H1 (cell line): ENCODE results near the gene ZFYVE27. TPM values are rescaled to one million over a fixed set of nuclear protein-coding genes. Genes with fewer than 3 reads are reported as not detected.

Experiments
- CTCF ChIA-PET: fragments of 300-600 bp; sonication (Branson Sonifier 250); formaldehyde crosslinking; loops from one replicate; lab custom pipeline; 2021; ENCODE audit not compliant: partially characterized antibody; lab: Charles Lee
- POLR2A ChIA-PET: fragments of 300-600 bp; sonication (Branson Sonifier 250); formaldehyde crosslinking; loops from one replicate; lab custom pipeline; 2021; ENCODE audit warnings: inconsistent platforms; ENCODE audit not compliant: partially characterized antibody; lab: Charles Lee
- DNase-seq, 2 experiments: peaks; one replicate each; pipeline versions ENCODE4 v3.0.0 to v3.0.0-alpha.2; 2010 to 2022; ENCODE audit warnings: low spot score in 2 of 2, low read depth in 1 of 2, mixed read lengths in 1 of 2
- FAIRE-seq: peaks from 2 replicates; lab custom pipeline; 2011; peaks lifted over from hg19 to GRCh38; lab: Jason Lieb, UNC
- H2AFZ ChIP-seq: 2 replicates; pipeline ENCODE4 v1.8.1; 2012; ENCODE audit warnings: low read length, inconsistent platforms
- H2AK5ac ChIP-seq: 2 replicates; pipeline ENCODE4 v1.6.1; 2013; ENCODE audit warnings: low read depth, low read length
- H2BK120ac ChIP-seq: replicated peaks from 2 replicates; pipeline ENCODE3; 2013; ENCODE audit warnings: low read depth, low read length, inconsistent platforms
- H2BK12ac ChIP-seq: 2 replicates; pipeline ENCODE4 v1.6.1; 2013; ENCODE audit warnings: low read depth, low read length
- H2BK15ac ChIP-seq: 2 replicates; pipeline ENCODE4 v1.6.1; 2013; ENCODE audit warnings: low read length
- H2BK20ac ChIP-seq: 2 replicates; pipeline ENCODE4 v1.6.1; 2013; ENCODE audit warnings: low read length
- H2BK5ac ChIP-seq: 2 replicates; pipeline ENCODE4 v1.6.1; 2013; ENCODE audit warnings: low read depth, low read length
- H3K14ac ChIP-seq: 2 replicates; pipeline ENCODE4 v1.6.1; 2013; ENCODE audit warnings: inconsistent platforms; ENCODE audit not compliant: insufficient read length
- H3K18ac ChIP-seq: 2 replicates; pipeline ENCODE4 v1.6.1; 2013; ENCODE audit warnings: low read length; ENCODE audit errors: extremely low read depth
- H3K23ac ChIP-seq: 2 replicates; pipeline ENCODE4 v1.6.1; 2013; ENCODE audit warnings: inconsistent platforms; ENCODE audit not compliant: insufficient read length
- H3K23me2 ChIP-seq: 2 replicates; pipeline ENCODE4 v1.6.1; 2013; ENCODE audit warnings: low read depth, low read length
- H3K27ac ChIP-seq: 2 replicates; pipeline ENCODE4 v1.6.1; 2011; ENCODE audit warnings: low read depth, low read length, inconsistent platforms
- H3K27me3 ChIP-seq, 4 experiments: replicated peaks in 1 of 4; 1 replicate in 1 of 4; 2 replicates in 3 of 4; pipeline versions ENCODE4 v1.6.1 to v1.8.1; 2011 to 2013; ENCODE audit warnings: low read length in 3 of 4, mild to moderate bottlenecking in 3 of 4, inconsistent platforms in 2 of 4, mixed read lengths in 2 of 4, moderate library complexity in 1 of 4; ENCODE audit not compliant: control insufficient read depth in 3 of 4, insufficient read depth in 3 of 4; ENCODE audit errors: extremely low read depth in 1 of 4
- H3K36me3 ChIP-seq, 4 experiments: 2 replicates each; pipeline versions ENCODE4 v1.6.1 to v1.8.1; 2011 to 2013; ENCODE audit warnings: mild to moderate bottlenecking in 4 of 4, low read length in 3 of 4, moderate library complexity in 2 of 4, control low read depth in 1 of 4, inconsistent platforms in 1 of 4; ENCODE audit not compliant: insufficient read depth in 4 of 4, control insufficient read depth in 2 of 4
- H3K4ac ChIP-seq: replicated peaks from 2 replicates; pipeline ENCODE3; 2013; ENCODE audit warnings: low read length, low read depth, mixed read lengths, inconsistent platforms; ENCODE audit not compliant: insufficient read length
- H3K4me1 ChIP-seq, 4 experiments: replicated peaks in 1 of 4; 1 replicate in 1 of 4; 2 replicates in 3 of 4; pipeline versions ENCODE4 v1.6.1 to v1.8.1; 2011 to 2013; ENCODE audit warnings: low read length in 3 of 4, inconsistent platforms in 2 of 4, mixed read lengths in 1 of 4; ENCODE audit not compliant: insufficient read depth in 4 of 4, control insufficient read depth in 3 of 4
- H3K4me2 ChIP-seq, 2 experiments: 2 replicates each; pipeline versions ENCODE4 v1.6.1 to v1.8.1; 2011 to 2013; ENCODE audit warnings: low read depth in 2 of 2, low read length in 2 of 2, control low read depth in 1 of 2, inconsistent platforms in 1 of 2, mild to moderate bottlenecking in 1 of 2; ENCODE audit not compliant: insufficient read depth in 1 of 2
- H3K4me3 ChIP-seq, 4 experiments: fragments of 200-600, 300-600 bp in 1 of 4; sonication (generic), shearing (Covaris generic), sonication (Bioruptor Twin) in 1 of 4; 2 replicates each; pipeline versions ENCODE4 v1.5.1 to v1.8.1; 2011 to 2016; ENCODE audit warnings: low read length in 4 of 4, low read depth in 3 of 4, control low read depth in 2 of 4, inconsistent platforms in 2 of 4, mild to moderate bottlenecking in 2 of 4, mixed read lengths in 1 of 4, moderate library complexity in 1 of 4; ENCODE audit not compliant: insufficient read depth in 2 of 4; ENCODE audit errors: extremely low read depth in 1 of 4
- H3K56ac ChIP-seq: replicated peaks from 2 replicates; pipeline ENCODE3; 2013; ENCODE audit warnings: low read depth, mild to moderate bottlenecking, mixed read lengths, low read length, inconsistent platforms; ENCODE audit not compliant: insufficient read length
- H3K79me1 ChIP-seq: 2 replicates; pipeline ENCODE4 v1.6.1; 2013; ENCODE audit warnings: low read depth, low read length, control low read depth
- H3K79me2 ChIP-seq, 2 experiments: 2 replicates each; pipeline versions ENCODE4 v1.6.1 to v1.8.1; 2012 to 2013; ENCODE audit warnings: low read length in 2 of 2, mild to moderate bottlenecking in 2 of 2, inconsistent platforms in 1 of 2; ENCODE audit not compliant: insufficient read depth in 2 of 2, control insufficient read depth in 1 of 2
- H3K9ac ChIP-seq, 4 experiments: replicated peaks in 1 of 4; 1 replicate in 1 of 4; 2 replicates in 3 of 4; pipeline versions ENCODE4 v1.6.1 to v1.8.1; 2011 to 2013; ENCODE audit warnings: low read depth in 3 of 4, low read length in 3 of 4, control low read depth in 2 of 4, mild to moderate bottlenecking in 2 of 4, moderate library complexity in 2 of 4, inconsistent platforms in 1 of 4; ENCODE audit errors: extremely low read depth in 1 of 4
- H3K9me3 ChIP-seq, 2 experiments: 2 replicates each; pipeline versions ENCODE4 v1.6.1 to v1.8.1; 2012 to 2013; ENCODE audit warnings: mild to moderate bottlenecking in 2 of 2, moderate library complexity in 2 of 2, control low read depth in 1 of 2, inconsistent platforms in 1 of 2, low read depth in 1 of 2, low read length in 1 of 2, mixed read lengths in 1 of 2; ENCODE audit not compliant: insufficient read depth in 2 of 2
- H4K20me1 ChIP-seq, 2 experiments: replicated peaks in 1 of 2; 2 replicates each; pipeline versions ENCODE3 to v1.8.1; 2011 to 2013; ENCODE audit warnings: inconsistent platforms in 2 of 2, low read length in 2 of 2, mild to moderate bottlenecking in 1 of 2; ENCODE audit not compliant: insufficient read depth in 2 of 2, control insufficient read depth in 1 of 2
- H4K5ac ChIP-seq: 2 replicates; pipeline ENCODE4 v1.6.1; 2013; ENCODE audit warnings: low read length, low read depth, mixed read lengths, inconsistent platforms; ENCODE audit not compliant: insufficient read length
- H4K8ac ChIP-seq: 2 replicates; pipeline ENCODE4 v1.8.0; 2013; ENCODE audit warnings: mild to moderate bottlenecking, moderate library complexity, low read length, inconsistent platforms; ENCODE audit not compliant: insufficient read depth; ENCODE audit errors: extremely low read depth
- H4K91ac ChIP-seq: replicated peaks from 2 replicates; pipeline ENCODE3; 2013; ENCODE audit warnings: low read length, mixed read lengths, inconsistent platforms; ENCODE audit not compliant: insufficient read length
- ASH2L ChIP-seq: fragments of 200-600, 300-600 bp; sonication (generic); IDR thresholded peaks from one replicate; pipeline ENCODE4 v1.7.1; 2017; ENCODE audit warnings: low read length
- BACH1 ChIP-seq: IDR thresholded peaks from 2 replicates; pipeline ENCODE4 v1.6.1; 2012; ENCODE audit warnings: low read length, improper control_type of control experiment
- EZH2 ChIP-seq: fragments of 200-600 bp; sonication (generic); IDR thresholded peaks from 2 replicates; pipeline ENCODE4 v1.7.1; 2012; ENCODE audit warnings: low read depth, mild to moderate bottlenecking, moderate library complexity, low read length, inconsistent platforms; ENCODE audit not compliant: severe bottlenecking
- JUND ChIP-seq: IDR thresholded peaks from 2 replicates; pipeline ENCODE4 v1.6.1; 2011; ENCODE audit warnings: mild to moderate bottlenecking, improper control_type of control experiment, low read length
- MAFK ChIP-seq: IDR thresholded peaks from 2 replicates; pipeline ENCODE4 v1.6.1; 2012; ENCODE audit warnings: low read depth, mild to moderate bottlenecking, improper control_type of control experiment, low read length
- PHF8 ChIP-seq: fragments of 200-600 bp; sonication (generic); conservative IDR thresholded peaks from 2 replicates; pipeline ENCODE4 v1.7.1; 2012; ENCODE audit warnings: low read depth, mild to moderate bottlenecking, inconsistent platforms, low read length, moderate library complexity
- SIN3A ChIP-seq, 2 experiments: IDR thresholded peaks in 1 of 2; conservative IDR thresholded peaks in 1 of 2; 2 replicates each; pipeline ENCODE4 v1.6.1; 2011 to 2012; ENCODE audit warnings: low read length in 2 of 2, improper control_type of control experiment in 1 of 2, low read depth in 1 of 2, mild to moderate bottlenecking in 1 of 2
- SRF ChIP-seq: IDR thresholded peaks from 2 replicates; pipeline ENCODE4 v1.6.1; 2011; ENCODE audit warnings: mild to moderate bottlenecking, low read depth, low read length, moderate library complexity
- SUZ12 ChIP-seq: fragments of 200-600 bp; sonication (generic); IDR thresholded peaks from 2 replicates; pipeline ENCODE4 v1.6.1; 2012; ENCODE audit warnings: mild to moderate bottlenecking, inconsistent platforms, low read length, moderate library complexity, mixed read lengths
- USF2 ChIP-seq: IDR thresholded peaks from 2 replicates; pipeline ENCODE4 v1.6.1; 2011; ENCODE audit warnings: low read length, improper control_type of control experiment
- WGBS, 2 experiments: shearing (Covaris generic) in 1 of 2; methylation state at CpG; one replicate each; pipeline versions ENCODE4 v1.1.6 to v1.1.7; 2013 to 2015; ENCODE audit warnings: low lambda C conversion rate in 2 of 2, mixed read lengths in 2 of 2, inconsistent platforms in 1 of 2, low coverage in 1 of 2, missing lambda C conversion rate in 1 of 2; ENCODE audit not compliant: insufficient replicate concordance in 2 of 2, insufficient coverage in 1 of 2, insufficient read length in 1 of 2; ENCODE audit errors: extremely low coverage in 1 of 2, missing lambda C conversion rate in 1 of 2; 5-methylcytosine and 5-hydroxymethylcytosine counted together
- polyA plus RNA-seq, 7 experiments: library from polyadenylated mRNA; depleted of rRNA in 3 of 7; stranded (reverse) in 5 of 7; unstranded in 2 of 7; fragments of >200 nt in 5 of 7; fragments of 200-250 nt in 2 of 7; gene quantifications; 1 replicate in 5 of 7; 2 replicates in 1 of 7; 4 replicates in 1 of 7; pipeline versions ENCODE4 v1.2.1 to v1.2.3, GENCODE V29; 2011 to 2013; ENCODE audit warnings: missing spikeins in 2 of 7, mixed read lengths in 2 of 7
- total RNA-seq: library from RNA; stranded (reverse); fragmentation: NEBNext Ultra II Directional; extraction: Animal tissue kit (Norgen Biotek cat#: 25700); gene quantifications from 2 replicates; pipeline ENCODE4 v1.2.1, GENCODE V29; 2021

Gene ZFYVE27
- total and polyA plus RNA-seq, 2 of the 8 experiments (the other 6 are each of a cell fraction or from before 2014, with no cell fraction given), result 16.6 to 19.8 TPM

GRCh38 chr10:97740613-97741012 lies 3.7 kb downstream of the ZFYVE27 start:
- no peak for FAIRE-seq
- POLR2A ChIA-PET, result interaction anchor here (1.3 kb wide), 2 partner anchors 12 to 13 kb away, joined by 3 to 4 read pairs; no protein-coding TSS in a partner anchor
- no peak for TF ChIP-seq SUZ12
- TF ChIP-seq SRF, result no peak
- TF ChIP-seq PHF8, result no peak
- no peak for TF ChIP-seq USF2
- TF ChIP-seq SIN3A (conservative IDR thresholded peaks at IDR 0.05 in 1 of 2, IDR thresholded peaks at IDR 0.05 in 1 of 2; ENCODE audit: low read depth in 1 of 2, low read length in 2 of 2), result no peak
- no peak for TF ChIP-seq ASH2L
- no peak for TF ChIP-seq BACH1
- no peak for TF ChIP-seq JUND
- no peak for TF ChIP-seq EZH2
- TF ChIP-seq MAFK, result no peak

More at GRCh38 chr10:97740613-97741012, 3.7 kb downstream of the ZFYVE27 start:
- Histone ChIP-seq H2BK20ac (no peak overlapping the region), H3K79me1 (peaks cover 13% of the 10 kb centered on the region), H3K9ac (no peak overlapping the region), H2AFZ (no peak overlapping the region), H3K36me3 (peaks cover 10 to 53% (median 22%) of the 10 kb centered on the region in 4 experiments; a peak in 7 of 8 replicates), H2BK12ac (no peak overlapping the region), H4K91ac (no peak overlapping the region), H3K4me2 (no peak overlapping the region), H2AK5ac (no peak overlapping the region), H4K5ac (no peak overlapping the region), H3K23me2 (peaks cover 12% of the 10 kb centered on the region), H2BK5ac (no peak overlapping the region), H2BK120ac (no peak overlapping the region), H3K18ac (no peak overlapping the region), H3K27ac (no peak overlapping the region), H3K4me1 (peaks cover 0 to 6% (median 3%) of the 10 kb centered on the region in 4 experiments; a peak in 5 of 7 replicates), H3K27me3 (peaks cover 9 to 12% (median 11%) of the 10 kb centered on the region in 4 experiments), H2BK15ac (no peak overlapping the region), H3K56ac (no peak overlapping the region), H3K4ac (no peak overlapping the region), H3K9me3 (peaks cover 6 to 7% of the 10 kb centered on the region in 2 experiments), H4K8ac (no peak overlapping the region), H3K14ac (no peak overlapping the region), H4K20me1 (peaks cover 6 to 18% of the 10 kb centered on the region in 2 experiments), H3K23ac (no peak overlapping the region), H3K4me3 (no peak overlapping the region), H3K79me2 (peaks cover 4 to 36% of the 10 kb centered on the region in 2 experiments; a peak in 3 of 4 replicates)
- CTCF ChIA-PET, result interaction anchor here (1.3 to 1.6 kb wide), 2 partner anchors 22 to 39 kb away, joined by 3 to 4 read pairs; no protein-coding TSS in a partner anchor
- DNase-seq, result no peak
- 90% methylated on average over 2 of the region's 2 CpGs; no CpG with 5 or more reads in 1 of the 2 experiments for WGBS, 2 experiments
